ENCODE data around the gene SYT9. TPM values are rescaled to one million over a fixed set of nuclear protein-coding genes. Genes with fewer than 3 reads are reported as not detected.

The SYT9 gene
- total RNA-seq, 1 donor from 2014 or later, result not detected

DNA sequence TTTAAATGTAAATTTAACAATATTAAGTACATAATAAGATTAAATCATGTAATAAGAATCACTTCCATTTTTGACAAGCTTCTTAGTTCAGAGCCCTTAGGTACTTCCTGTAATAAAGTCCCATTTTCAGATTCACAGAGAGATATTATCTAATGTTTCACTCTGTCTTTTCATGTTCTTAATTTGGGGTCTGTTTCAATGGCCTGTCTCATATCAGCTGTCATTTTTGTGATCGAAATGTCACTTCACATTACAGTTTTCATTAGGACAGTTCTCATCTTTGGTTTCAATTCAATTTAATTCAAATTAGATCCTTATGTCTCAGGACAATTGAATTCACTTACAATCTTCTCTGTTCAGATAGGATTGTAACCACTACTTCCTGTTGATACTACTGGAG lies 211.0 kb downstream of the SYT9 start:
- DNase-seq (ENCODE audit: low spot score), result no peak

DNA sequence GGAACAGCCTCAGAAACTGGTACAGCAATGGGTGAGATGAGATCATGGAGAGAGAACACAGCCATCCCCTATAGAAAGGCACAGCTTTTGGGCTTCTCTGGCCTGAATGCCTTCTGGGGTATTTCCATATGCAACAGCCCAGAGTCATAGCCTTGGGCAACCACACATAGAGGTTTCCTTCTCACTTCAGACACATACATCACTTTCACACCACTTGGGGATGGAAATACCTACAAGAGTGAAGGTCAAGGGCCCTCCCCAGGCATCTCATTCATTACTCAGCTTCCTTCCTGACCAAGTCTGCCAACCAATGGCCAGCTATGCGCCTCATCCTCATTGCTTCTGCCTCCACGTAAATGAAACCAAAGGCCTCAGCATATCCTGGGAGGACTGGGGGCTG lies 215.9 kb downstream of the SYT9 start:
- DNase-seq (ENCODE audit: low spot score), result no peak

- DNase-seq (ENCODE audit: low spot score), result no peak
These were observed 217.7 kb downstream of the SYT9 start for GRCh38 chr11:7469351-7469865.

DNA sequence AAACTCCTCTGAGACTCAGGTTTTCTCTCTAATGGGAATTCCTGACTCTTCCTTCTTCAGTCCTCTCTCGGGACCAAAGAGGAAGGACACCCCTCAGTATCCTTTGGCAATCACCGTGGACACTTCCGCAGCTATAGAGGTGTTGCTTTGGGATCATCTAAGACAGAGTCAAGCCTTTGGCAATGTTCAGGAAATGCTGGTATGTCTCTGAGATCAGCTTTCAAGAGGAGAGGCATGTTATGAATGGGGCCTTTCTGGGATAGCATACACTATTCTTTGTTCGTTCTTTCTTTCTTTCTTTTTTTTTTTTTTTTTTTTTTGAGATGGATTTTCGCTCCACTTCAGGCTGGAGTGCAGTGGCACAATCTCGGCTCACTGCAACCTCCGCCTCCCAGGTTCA lies 219.4 kb downstream of the SYT9 start:
- no peak for DNase-seq (ENCODE audit: low spot score)

GRCh38 chr11:7473717-7474116 lies 222.0 kb downstream of the SYT9 start:
- no peak for DNase-seq (ENCODE audit: low spot score)

- no peak for DNase-seq (ENCODE audit: low spot score)
These were observed 228.4 kb downstream of the SYT9 start for GRCh38 chr11:7480113-7480512.

DNA sequence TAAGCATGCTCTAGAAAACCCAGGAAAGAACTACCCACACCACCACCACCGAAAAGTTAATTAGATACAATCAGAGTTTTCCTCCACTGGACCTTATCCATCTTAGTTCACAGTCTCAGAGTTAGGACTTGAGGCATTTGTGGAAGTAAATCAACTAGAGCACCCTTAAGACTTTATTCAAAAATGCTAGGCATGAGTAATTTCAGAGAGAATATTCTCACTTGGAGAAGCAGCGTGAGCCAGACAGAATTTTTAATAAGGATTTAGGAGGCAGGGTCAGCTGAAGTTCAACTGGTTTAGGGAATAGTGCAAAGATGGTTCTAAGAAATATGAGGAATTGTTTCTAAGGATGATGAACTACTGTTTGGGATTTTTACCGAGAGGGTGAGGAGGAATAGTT lies 232.4 kb downstream of the SYT9 start:
- DNase-seq (ENCODE audit: low spot score), result no peak

DNA sequence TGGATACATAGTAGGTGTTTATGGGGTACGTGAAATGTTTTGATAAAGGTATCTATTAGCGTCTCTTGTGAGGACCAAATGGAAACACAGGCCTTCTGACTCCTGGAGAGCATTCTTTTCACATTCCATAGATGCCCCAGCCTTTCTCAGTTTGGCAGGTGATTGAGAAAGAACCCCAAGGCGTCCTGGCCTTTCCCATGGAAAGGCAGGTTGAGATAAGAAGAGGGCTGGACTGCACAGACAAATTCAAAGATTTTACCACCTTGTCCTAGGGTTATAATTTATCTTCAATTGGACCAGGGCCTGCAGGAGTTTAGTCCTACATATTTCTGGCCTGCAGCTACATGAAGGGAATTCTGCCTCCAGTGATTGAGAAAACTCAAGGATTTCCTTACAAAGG lies 232.9 kb downstream of the SYT9 start:
- DNase-seq (ENCODE audit: low spot score), result no peak

DNA sequence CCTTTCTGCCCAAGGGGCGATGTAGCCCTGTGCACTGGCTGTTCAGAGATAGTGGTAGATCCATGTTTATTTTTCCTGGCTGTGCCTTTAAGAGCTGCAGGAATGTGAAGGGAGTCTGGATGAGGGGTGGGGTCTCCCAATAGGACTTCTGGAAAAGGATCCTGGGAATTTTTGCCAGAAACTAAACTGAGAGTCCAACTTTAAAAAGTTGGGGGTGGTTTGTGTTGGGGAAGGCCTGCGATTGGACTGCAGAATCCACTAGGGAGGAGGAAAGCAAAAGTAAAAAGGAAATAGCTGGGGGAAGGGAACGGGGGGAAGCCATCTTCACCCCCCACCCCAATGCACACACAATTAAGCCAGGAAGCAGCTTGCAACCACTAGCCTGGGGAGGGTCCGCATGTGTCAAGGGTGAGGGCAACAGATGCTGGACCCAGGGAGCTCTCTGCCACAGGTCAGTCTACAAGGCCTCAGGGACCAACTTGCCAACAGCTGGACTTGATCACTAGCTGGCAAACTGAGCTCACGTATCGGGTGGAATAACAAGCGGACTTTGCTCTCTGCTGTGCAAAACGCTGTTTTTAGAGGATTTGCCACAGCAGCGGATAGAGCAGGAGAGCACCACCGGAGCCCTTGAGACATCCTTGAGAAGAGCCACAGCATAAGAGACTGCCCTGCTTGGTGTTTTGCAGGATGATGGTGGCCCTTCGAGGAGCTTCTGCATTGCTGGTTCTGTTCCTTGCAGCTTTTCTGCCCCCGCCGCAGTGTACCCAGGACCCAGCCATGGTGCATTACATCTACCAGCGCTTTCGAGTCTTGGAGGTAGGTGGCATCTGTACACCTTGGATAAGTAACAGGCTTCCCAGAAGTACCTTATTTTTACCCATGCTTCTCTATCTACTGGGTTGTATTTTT lies 233.7 kb downstream of the SYT9 start, which contains the start of gene OLFML1:
Gene OLFML1, plus strand, starts transcription at position 321 of the 912 bp plus-strand sequence. Its CDS starts 370 bp downstream, at position 691.
- DNase-seq (ENCODE audit: low spot score), result no peak

- no peak for DNase-seq (ENCODE audit: low spot score)
These were observed 234.5 kb downstream of the SYT9 start for GRCh38 chr11:7486098-7486780.

DNA sequence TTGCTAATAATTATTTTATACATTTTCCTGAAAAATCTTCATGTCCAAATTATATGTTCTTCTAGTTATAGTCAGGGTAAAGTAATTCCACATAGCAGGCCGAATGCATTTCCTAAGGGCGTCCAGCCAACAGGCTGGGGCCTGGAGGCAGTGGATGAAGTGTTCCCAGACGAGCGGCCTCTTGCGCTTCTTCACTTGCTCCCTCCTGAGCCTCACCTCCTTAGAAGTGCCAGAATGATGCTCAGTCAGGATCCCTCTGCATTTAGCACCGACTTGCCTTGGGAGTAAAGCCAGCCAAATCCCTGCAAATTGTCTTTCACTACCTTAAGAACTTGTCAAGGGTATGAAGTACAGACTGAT lies 235.1 kb downstream of the SYT9 start:
- DNase-seq (ENCODE audit: low spot score), result no peak

- no peak for DNase-seq (ENCODE audit: low spot score)
These were observed 235.7 kb downstream of the SYT9 start for GRCh38 chr11:7487360-7487759.

GRCh38 chr11:7488681-7489080 lies 237.0 kb downstream of the SYT9 start:
- DNase-seq (ENCODE audit: low spot score), result no peak

DNA sequence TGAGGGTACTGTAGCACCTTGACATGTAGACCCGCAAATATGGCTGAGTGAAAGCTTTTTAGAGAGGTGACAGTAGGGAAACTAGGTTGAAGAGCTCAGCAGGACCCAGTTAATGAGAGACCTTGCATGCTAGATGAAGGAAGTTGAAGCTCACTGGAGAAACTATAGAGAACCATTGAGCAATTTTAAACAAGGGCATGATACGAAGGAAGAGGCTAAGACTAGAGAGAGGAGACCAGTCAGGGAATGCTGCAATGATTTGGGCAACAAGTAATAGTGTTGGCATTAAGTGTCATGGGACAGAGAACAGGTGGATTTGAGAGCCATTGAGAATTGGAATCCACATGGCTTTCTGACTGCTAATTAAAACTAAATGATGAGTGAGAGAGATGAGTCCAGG lies 237.7 kb downstream of the SYT9 start:
- DNase-seq (ENCODE audit: low spot score), result no peak

GRCh38 chr11:7490054-7490453 lies 238.3 kb downstream of the SYT9 start:
- DNase-seq (ENCODE audit: low spot score), result no peak

GRCh38 chr11:7490535-7490934 lies 238.8 kb downstream of the SYT9 start:
- no peak for DNase-seq (ENCODE audit: low spot score)

GRCh38 chr11:7492253-7492652 lies 240.5 kb downstream of the SYT9 start:
- DNase-seq (ENCODE audit: low spot score), result no peak

GRCh38 chr11:7493670-7494069 lies 242.0 kb downstream of the SYT9 start:
- no peak for DNase-seq (ENCODE audit: low spot score)

- no peak for DNase-seq (ENCODE audit: low spot score)
These were observed 242.5 kb downstream of the SYT9 start for GRCh38 chr11:7494086-7494745.

GRCh38 chr11:7495882-7496551 lies 244.3 kb downstream of the SYT9 start:
- DNase-seq (ENCODE audit: low spot score), result no peak

GRCh38 chr11:7498193-7498592 lies 246.5 kb downstream of the SYT9 start:
- DNase-seq (ENCODE audit: low spot score), result no peak
